Testis (tissue), 3 donors: ENCODE measurements around the gene PCK1. TPM values are rescaled to one million over a fixed set of nuclear protein-coding genes. Genes with fewer than 3 reads are reported as not detected.

Experiments
- DNase-seq: peaks from one replicate; pipeline ENCODE4 v3.0.0-alpha.2; 2019
- H3K27ac ChIP-seq, 2 donors: fragments of 200-600 bp; sonication (generic); one replicate each; pipeline ENCODE4 v1.5.1; 2019
- H3K27me3 ChIP-seq: fragments of 200-600 bp; sonication (generic); one replicate; pipeline ENCODE4 v1.5.1; 2019
- H3K36me3 ChIP-seq: fragments of 200-600 bp; sonication (generic); one replicate; pipeline ENCODE4 v1.5.1; 2017; ENCODE audit warnings: low read depth; ENCODE audit errors: missing control alignments
- H3K4me1 ChIP-seq: fragments of 200-600 bp; sonication (generic); one replicate; pipeline ENCODE4 v1.5.1; 2019
- H3K4me3 ChIP-seq, 2 donors: fragments of 200-600 bp; sonication (generic); one replicate each; pipeline ENCODE4 v1.5.1; 2017 to 2019
- H3K9me3 ChIP-seq: fragments of 200-600 bp; sonication (generic); one replicate; pipeline ENCODE4 v1.5.1; 2017
- CTCF ChIP-seq, 3 experiments: fragments of 450-650 bp in 2 of 3; fragments of 200-600 bp in 1 of 3; sonication (generic) in 1 of 3; IDR thresholded peaks; one replicate each; pipeline ENCODE4 v1.5.1; 2016 to 2019; ENCODE audit warnings: antibody characterized with exemption in 3 of 3, mild to moderate bottlenecking in 2 of 3, moderate library complexity in 1 of 3
- POLR2A ChIP-seq: fragments of 450-650 bp; IDR thresholded peaks from one replicate; pipeline ENCODE4 v1.6.1; 2017; ENCODE audit warnings: antibody characterized with exemption, mild to moderate bottlenecking, moderate library complexity
- WGBS, 2 donors: methylation state at CpG; one replicate each; pipeline ENCODE4 v1.1.5; 2018; 5-methylcytosine and 5-hydroxymethylcytosine counted together
- intact Hi-C: fragments of 100-400 bp; cut with DNase I; formaldehyde crosslinking; loops from one replicate; pipeline ENCODE4 v1.15.1; 2023; ENCODE audit warnings: low total_unique reads
- polyA plus RNA-seq: library from polyadenylated mRNA; stranded (reverse); fragments of 350-450 nt; fragmentation: Illumina TruSeq; extraction: RNeasy Lipid Tissue Mini Kit (QIAGEN cat#74804); gene quantifications from one replicate; pipeline ENCODE4 v1.2.3, GENCODE V29; 2014; ENCODE audit warnings: low read depth, low replicate concordance; ENCODE audit not compliant: insufficient read depth
- total RNA-seq, 2 donors: library from RNA; depleted of rRNA; stranded (reverse); fragments of >200 nt; gene quantifications; one replicate each; pipeline ENCODE4 v1.2.3, GENCODE V29; 2016

PCK1 gene
- total and polyA plus RNA-seq, 3 donors from 2014 or later: 0.19 to 3.1 (median 0.88) TPM

GRCh38 chr20:57570920-57571319, 10.0 kb downstream of the PCK1 start:
- H3K4me3 ChIP-seq: no peak overlapping the region
- TF ChIP-seq POLR2A: no peak
- TF ChIP-seq CTCF (IDR thresholded peaks at IDR 0.05): no peak
- intact Hi-C loops: no loop called here
- no peaks in the 10 kb centered on the region for H3K4me1 ChIP-seq
- no peak overlapping the region for H3K27ac ChIP-seq
- DNase-seq: no peak
- no peaks in the 10 kb centered on the region for H3K9me3 ChIP-seq
- no peaks in the 10 kb centered on the region for H3K36me3 ChIP-seq
- no peaks in the 10 kb centered on the region for H3K27me3 ChIP-seq
- 66 to 68% methylated on average over 8 of the region's 8 CpGs for WGBS, 2 donors

- intact Hi-C loops: no loop called here
- no peaks in the 10 kb centered on the region for H3K9me3 ChIP-seq
- H3K4me3 ChIP-seq: no peak overlapping the region
- 92 to 95% methylated on average over 3 of the region's 3 CpGs for WGBS, 2 donors
- H3K36me3 ChIP-seq: no peaks in the 10 kb centered on the region
- H3K27ac ChIP-seq: no peak overlapping the region
- no peaks in the 10 kb centered on the region for H3K4me1 ChIP-seq
- no peak for DNase-seq
- TF ChIP-seq POLR2A: no peak
- TF ChIP-seq CTCF (IDR thresholded peaks at IDR 0.05): no peak
- H3K27me3 ChIP-seq: no peaks in the 10 kb centered on the region
Observed at GRCh38 chr20:57571782-57572416, 11.0 kb downstream of the PCK1 start.

- no peak overlapping the region for H3K4me3 ChIP-seq
- H3K27ac ChIP-seq: no peak overlapping the region
- intact Hi-C loops: no loop called here
- H3K4me1 ChIP-seq: no peaks in the 10 kb centered on the region
- DNase-seq: no peak
- no peaks in the 10 kb centered on the region for H3K9me3 ChIP-seq
- TF ChIP-seq POLR2A: no peak
- TF ChIP-seq CTCF (IDR thresholded peaks at IDR 0.05): no peak
- H3K27me3 ChIP-seq: no peaks in the 10 kb centered on the region
- H3K36me3 ChIP-seq: no peaks in the 10 kb centered on the region
- WGBS, 2 donors: 70 to 72% methylated on average over 11 to 12 of the region's 12 CpGs
Observed at GRCh38 chr20:57573242-57573641, 12.3 kb downstream of the PCK1 start.

- no peaks in the 10 kb centered on the region for H3K4me1 ChIP-seq
- no peak for TF ChIP-seq CTCF (IDR thresholded peaks at IDR 0.05)
- TF ChIP-seq POLR2A: no peak
- H3K27ac ChIP-seq: no peak overlapping the region
- intact Hi-C loops: no loop called here
- H3K4me3 ChIP-seq: no peak overlapping the region
- no peaks in the 10 kb centered on the region for H3K9me3 ChIP-seq
- no peaks in the 10 kb centered on the region for H3K36me3 ChIP-seq
- DNase-seq: no peak
- no peaks in the 10 kb centered on the region for H3K27me3 ChIP-seq
- 59 to 75% methylated on average over 5 of the region's 5 CpGs for WGBS, 2 donors
Observed at GRCh38 chr20:57573894-57574293, 13.0 kb downstream of the PCK1 start.

- no peak overlapping the region for H3K27ac ChIP-seq
- intact Hi-C loops: no loop called here
- H3K4me3 ChIP-seq: no peak overlapping the region
- no peaks in the 10 kb centered on the region for H3K9me3 ChIP-seq
- H3K36me3 ChIP-seq: no peaks in the 10 kb centered on the region
- H3K4me1 ChIP-seq: no peaks in the 10 kb centered on the region
- H3K27me3 ChIP-seq: no peaks in the 10 kb centered on the region
- TF ChIP-seq CTCF (IDR thresholded peaks at IDR 0.05) (no peak), POLR2A (no peak)
- no peak for DNase-seq
Observed at GRCh38 chr20:57574954-57575353, 14.0 kb downstream of the PCK1 start.
